ENCODE results near the gene TBRG4.

The TBRG4 gene

DNA sequence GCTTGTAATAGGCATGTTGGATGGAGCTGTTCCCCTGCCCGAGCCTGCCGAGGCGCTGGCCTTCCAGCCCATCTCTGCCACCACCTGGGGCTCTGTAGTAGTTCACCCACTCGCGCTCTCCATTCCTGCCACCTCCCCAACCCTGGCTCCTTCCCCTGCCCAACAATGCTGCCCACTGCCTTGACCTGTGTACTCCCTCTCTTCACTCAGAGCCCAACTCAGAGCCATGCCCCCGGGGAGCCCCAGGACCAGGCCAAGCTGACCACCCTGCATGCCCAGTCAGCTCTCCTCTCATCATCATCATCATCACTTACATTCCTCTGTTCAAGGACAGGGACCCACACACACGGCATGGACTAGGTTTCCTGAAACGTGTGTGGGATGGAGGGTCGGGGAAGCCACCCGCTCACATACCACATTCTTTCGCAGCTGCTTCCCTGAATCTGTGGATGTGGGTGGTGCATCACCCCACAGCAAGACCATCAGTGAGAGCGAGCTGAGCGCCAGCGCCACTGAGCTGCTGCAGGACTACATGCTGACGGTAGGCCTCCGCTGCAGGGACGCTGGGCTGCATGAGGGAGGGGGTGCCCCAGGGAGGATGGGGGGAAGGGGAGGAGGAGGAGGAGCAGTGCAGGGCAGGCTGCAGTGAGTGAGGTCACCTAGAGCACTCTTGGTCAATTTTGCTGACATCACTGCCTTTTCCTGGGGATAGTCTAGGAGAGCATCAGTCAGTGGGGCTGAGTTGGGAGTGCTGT, 38.3 kb downstream of the TBRG4 start:
- FAIRE-seq: no peak

DNA sequence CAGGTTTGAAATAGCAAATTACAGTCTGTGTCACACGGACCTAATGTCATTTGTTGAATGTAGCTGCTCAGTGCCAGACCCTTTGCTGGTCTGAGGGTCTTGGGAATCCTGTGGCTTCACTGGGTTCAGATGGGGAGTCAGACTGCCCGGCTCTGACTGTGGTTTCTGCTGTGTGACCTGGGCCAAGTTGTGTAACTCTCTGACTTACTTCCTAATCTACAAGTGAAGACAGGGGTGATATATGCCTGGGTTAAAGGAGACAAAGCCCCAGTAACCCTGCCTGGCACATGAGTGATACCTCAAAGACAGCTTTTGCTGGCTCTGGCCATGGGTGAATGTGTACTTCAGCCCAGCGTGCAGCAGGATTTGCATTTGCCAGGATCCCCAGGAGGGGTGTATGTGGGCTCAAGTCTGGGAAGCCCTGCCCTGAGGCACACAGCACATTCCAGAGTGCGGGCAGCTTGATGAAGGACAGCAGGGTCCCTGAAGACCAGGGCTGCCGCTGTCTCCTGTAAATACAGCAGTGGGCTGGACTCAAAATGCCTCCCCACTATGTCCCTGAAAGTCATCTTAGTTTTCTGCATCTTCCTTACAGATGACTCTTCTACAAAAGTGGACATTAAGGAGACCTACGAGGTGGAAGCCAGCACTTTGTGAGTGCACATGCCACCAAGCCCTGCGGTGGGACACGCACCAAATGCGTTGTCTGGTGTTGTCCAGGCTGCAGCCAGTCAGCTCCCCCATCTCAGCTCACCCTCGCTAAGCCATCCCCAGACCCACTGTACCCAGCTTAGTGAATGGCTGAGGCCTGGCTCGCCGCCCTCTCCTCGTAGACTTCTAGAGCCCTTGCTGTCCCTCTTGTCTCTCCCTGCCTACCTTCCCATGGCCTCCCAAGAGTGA, 39.1 kb downstream of the TBRG4 start:
- FAIRE-seq: no peak

DNA sequence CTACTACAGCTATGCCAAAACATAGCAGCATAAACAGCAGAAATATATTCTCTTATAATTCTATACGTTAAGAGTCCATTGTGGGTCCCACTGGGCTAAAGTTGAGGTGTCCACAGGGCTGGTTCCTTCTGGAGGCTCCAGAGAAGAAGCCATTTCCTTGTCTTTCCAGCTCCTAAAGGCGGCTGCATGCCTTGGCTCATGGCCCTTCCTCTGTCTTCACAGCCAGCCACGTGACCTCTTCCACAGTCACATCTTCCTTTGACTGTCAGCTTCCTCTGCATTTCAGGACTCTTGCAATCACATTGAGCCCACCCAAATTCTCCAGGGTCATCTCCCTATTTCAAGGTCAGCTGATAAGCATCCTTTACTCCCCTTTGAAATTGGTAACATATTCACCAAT, 40.0 kb downstream of the TBRG4 start:
- no peak for FAIRE-seq

DNA sequence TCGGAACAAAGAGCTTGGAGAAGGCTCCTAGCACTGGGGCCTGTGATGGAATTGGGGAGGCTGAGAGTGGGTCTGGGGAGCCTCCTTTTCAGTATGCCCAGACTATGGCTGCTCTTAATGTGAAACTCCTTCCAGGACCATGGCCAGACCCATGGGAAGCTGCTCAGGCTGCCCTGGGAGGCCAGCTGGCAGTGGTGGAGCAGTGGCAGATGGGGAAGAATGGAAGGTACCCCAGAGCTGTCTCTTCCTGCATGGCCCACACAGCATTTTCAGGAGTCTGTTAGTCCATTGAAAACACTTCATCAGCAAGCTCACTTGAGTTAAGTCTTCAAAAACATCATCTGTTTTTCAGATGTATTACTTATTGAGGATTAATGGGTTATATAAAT, 41.2 kb downstream of the TBRG4 start:
- no peak for FAIRE-seq

DNA sequence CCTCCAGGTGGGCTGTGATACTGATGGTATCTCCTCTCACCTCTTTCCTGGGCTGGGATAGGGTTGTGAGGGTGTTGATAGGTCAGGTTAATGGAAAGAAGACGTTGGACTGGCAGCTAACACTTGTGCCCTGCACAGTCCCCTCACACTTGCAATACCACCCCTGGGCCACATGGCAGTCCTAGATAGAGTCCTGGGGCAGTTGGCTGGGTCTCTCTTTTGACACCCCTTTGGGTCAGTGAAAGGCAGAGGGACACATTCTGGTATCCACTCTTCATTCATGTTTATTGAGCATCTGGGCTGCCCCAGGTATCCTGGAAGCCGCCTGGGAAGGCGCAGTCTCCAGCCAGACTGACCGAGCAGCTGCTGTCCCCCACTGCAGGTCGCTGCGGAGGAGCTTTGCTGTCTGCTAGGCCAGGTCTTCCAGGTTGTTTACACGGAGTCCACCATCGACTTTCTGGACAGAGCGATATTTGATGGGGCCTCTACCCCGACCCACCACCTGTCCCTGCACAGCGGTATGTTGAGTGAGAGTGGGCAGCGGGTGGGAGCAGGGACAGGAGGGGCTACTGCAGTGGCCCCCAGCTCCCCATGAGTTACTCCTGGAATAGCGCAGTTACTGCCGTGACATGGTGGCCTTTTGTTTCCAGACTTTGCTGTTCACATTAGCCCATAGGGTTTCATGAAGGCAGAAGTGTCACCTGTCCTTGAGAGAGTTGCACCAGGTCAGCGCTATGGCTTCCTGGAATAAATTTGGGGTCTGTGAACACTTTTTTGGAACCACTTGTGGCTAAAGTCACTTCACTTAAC, 41.8 kb downstream of the TBRG4 start:
- FAIRE-seq: no peak

DNA sequence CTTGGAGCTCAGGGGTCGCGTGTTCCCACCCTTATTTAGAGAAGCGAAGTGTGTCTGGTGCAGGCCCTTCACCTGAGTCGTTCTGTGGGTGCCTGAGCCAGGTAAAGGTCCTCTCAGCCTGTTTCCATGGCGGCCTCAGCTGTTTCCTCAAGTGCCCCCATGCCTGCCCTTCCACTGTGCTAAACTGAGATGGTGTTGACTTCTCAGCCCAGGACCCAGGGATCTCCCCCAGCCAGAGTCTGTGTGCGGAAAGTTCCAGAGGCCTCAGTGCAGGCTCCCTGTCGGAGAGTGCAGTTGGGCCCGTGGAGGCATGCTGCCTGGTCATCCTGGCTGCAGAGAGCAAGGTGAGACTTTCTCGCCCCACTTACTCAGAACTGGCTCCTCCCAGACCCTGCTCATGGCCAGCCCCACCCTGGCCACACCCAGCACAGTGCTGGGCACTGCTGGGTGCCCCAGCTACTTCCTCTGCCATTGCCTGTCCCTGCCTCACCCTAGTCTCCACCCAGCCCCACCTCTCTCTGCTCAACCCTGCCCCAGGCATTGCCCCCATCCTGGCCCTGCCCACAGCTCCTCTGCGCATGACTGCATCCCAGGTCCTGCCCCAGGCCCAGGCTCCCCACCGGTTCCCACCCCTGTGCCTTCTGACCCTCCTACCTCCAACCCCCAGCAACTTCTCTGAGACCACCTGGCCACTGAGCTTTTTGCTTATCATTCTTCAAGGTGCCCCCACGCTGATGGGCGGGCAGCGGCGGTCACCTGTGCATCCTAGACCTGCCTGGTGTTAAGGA, 43.1 kb downstream of the TBRG4 start:
- no peak for FAIRE-seq

DNA sequence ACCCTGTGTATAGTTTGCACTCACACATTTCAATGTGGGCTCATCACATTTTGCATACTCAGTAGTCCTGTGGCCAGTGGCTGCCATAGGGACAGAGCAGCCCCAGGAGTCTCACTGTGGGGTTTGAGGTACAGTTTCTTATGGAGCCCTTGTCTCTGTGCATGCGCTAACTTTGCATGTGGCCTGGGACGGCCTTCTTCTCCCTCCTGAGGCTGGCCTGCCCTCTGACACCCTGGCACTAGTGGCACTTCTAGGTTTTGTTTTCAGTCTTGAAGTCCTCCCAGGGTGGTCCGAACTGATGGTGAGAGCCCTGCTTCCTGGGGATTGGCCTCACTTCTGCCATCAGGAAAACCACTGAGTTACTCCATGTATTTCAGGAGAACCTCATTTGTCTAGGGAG, 43.9 kb downstream of the TBRG4 start:
- FAIRE-seq: no peak

DNA sequence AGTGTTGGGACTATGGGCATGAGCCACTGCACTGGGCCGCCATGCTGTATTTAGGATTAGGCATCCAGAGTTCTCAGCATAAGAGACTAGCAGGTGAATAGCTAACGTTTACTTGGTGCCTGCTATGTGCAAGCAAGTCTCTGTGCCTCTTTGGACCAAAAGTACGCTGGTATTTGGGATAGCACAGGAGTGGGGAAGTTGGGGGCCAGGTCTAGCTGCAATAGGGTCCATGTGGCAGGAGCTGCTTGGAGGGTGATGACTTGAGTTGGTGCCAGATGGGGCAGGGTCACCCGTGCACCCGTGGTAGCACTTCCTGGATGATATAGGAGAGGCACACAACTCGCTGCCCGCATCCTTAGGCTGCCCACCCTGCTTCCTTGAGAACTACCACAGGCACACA, 45.1 kb downstream of the TBRG4 start:
- no peak for FAIRE-seq

DNA sequence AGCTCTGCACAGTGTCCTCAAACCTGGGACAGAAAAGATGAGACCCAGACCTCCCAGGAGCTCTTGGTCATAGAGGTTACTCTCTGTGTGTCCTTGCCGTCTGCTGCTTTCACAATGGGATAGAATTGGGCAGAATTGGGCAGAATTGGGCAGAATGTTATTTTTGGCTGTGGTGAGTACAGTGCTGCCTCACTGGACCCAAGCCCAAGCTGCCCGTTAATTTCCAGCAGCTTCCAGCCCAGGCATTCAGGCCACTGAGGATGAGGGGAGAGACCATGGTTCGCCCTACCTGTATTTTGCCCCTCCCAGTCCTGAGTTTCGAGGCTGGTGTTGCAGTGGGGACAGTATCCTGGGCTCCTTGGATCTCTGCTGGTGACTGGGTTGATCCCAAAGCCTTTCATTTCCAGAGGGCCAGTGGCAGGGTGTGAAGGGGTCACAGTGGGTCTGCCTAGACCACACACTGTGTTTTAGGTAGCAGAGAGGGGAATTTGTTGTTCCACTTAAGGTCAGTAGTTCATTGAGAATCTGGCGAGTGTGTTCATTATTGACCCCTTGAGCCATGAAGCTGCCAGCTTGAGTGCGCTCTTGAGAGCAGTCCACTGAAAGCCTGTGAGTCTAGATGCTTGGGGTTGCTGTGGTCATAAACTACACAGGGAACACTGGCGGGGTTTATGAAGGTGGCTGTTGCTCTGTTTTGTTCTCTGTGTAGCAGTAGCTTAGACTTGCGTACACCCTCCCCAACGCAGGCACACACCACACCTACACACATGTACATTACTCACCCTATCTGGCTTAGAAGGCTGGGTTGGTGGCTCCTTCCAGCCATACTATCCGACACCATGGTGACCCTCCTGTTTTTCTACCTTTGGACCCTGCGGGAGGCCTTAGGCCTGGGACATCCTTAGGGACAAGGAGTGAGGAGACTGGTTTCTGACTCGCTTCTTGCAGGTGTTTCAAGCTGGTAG, 46.2 kb downstream of the TBRG4 start:
- no peak for FAIRE-seq

DNA sequence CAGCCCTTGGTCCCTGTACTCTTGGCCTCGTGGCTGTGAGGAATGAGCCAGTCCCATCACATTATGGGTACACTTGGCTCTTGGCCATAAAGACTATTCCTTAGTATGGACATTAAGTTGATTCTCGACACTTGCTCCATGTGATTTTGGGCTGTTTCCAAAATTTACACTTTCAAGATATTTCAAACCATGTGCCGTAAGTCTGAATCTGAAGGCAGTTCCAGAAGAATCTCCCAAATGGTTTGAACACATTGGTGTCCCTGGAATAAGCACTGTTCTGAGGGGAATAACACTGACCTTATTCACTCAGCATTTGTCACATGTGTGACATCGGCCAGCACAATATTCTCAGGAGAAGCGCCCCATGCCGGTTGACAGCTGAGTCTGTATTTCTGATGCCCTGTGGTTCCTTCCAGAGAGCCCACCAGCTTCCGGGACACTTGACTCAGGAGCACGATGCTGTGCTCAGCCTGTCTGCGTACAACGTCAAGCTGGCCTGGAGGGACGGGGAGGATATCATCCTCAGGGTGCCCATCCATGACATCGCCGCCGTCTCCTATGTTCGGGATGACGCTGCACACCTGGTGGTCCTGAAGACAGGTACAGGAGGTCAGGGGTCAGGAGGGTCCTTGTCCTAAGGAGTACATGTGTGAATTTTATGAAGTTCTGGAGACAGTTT, 47.3 kb downstream of the TBRG4 start:
- no peak for FAIRE-seq

DNA sequence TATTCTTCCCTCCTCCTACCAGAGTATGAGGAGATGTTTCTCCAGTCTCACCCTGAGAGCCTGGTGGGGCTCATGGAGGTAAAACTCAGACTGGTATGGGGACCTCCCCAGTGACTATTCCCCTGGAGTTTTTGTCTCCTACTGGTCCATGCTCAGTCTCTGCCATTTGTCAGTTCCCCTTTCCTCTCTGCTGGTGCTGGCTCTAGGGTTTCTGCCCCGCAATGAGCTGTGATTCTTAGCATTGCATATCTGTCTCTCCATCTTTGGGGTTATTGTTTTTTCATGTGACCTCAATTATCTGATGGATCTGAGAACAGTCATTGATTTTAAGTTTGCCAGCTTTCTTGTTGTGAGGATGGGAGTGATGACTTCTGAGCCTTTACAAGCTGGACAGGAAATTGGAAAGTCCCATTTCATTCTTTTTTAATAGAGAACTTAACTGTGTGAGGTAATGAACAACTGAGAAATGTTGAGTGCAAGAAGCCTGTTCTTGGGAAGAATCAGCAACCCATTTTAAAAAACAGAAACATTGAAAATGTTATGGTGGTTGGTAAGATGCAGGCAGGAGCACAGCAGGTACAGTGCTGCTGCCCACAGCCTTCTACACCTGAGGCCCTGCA, 49.6 kb downstream of the TBRG4 start:
- no peak for FAIRE-seq

DNA sequence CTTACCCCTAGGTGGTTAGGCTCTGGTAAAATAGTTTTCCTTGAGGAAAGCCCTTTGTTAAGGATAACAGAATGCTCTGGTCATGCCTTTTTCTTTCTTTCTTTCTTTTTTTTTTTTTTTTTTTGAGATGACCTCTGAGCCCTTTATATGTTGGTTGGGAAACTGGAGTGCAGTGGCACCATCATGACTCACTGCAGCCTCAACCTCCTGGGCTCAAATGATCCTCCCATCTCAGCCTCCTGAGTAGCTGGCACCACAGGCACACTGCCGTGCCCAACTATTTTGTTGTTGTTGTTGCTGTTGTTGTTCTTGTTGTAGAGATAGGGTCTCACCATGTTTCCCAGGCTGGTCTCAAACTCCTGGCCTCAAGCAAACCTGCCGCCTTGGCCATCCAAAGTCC, 50.1 kb downstream of the TBRG4 start:
- no peak for FAIRE-seq

DNA sequence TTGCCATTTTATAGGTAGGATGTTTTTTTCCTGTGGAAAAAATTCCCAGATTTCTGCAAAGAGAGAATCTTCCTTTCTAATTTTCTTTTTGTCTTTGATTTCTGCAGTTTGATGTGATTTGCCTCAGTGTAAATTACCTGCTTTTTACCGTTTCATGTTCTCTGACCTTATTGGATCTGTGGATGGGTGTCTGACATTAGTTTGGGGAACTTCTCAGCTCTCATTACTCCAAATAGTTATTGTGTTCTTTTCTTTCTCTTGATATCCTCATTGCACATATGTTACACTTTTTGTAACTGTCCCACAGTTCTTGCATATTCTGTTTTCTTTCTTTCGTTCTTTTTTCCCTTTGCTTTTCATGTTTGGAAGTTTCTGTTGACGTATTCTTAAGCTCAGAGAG, 51.2 kb downstream of the TBRG4 start:
- FAIRE-seq: no peak

DNA sequence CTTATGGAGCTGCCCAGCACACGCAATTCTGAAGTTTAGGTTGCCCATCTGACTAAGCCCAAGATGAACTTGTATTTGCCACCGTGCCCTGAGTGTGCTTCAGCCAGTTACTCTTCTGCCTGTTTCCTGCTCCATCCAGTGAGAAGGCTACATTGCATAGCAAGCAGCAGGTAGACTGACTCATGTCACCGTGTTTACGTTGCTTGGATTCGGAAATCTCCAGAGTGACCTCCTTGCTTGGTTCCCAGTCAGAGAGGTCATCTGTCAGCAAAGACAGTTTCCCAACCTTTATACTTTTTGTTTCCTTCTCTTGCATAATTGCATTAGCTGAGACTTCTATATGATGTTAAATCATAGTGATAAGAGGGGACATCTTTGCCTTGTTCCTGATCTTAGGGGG, 53.6 kb downstream of the TBRG4 start:
- no peak for FAIRE-seq

DNA sequence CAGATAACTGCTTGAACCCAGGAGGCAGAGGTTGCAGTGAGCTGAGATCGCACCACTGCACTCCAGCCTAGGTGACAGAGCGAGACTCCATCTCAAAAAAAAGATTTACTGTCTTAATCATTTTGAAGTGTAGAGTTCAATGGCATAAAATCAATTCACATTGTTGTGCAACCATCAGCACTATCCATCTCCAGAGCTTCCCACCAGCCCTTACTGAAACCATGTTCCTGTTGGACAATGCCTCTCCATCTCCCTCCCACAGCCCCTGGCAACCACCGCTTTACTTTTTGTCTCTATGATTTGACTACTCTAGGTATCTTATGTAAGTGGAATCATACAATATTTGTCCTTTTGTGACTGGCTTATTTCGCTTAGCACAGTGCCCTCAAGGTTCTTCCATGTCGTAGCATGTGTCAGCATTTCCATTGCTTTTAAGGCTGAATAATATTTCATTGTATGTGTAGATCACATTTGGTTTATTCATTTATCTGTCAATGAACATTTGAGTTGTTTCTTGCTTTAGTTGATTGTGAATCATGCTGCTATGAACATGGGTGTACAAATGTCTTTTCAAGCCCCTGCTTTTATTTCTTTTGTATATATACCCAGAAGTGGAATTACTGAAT, 55.8 kb downstream of the TBRG4 start:
- no peak for FAIRE-seq

DNA sequence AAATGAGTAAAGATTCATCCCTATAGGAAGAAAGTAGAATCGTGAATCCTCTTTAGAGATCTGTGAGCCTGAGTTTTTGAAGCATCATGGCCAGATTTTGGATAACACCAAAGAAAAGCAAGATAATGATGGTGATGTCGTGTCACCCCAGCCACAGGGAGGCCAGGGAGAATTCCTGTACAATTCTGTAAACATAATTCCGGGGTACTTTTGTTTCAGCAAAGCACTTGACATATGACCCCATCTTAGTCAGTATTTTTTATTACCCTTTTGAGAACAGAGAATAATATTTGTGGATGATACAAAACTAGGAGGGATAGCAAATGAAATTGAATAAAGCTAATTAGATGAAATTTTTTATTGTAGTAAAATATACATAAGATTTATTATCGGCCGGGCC, 56.5 kb downstream of the TBRG4 start:
- no peak for FAIRE-seq

DNA sequence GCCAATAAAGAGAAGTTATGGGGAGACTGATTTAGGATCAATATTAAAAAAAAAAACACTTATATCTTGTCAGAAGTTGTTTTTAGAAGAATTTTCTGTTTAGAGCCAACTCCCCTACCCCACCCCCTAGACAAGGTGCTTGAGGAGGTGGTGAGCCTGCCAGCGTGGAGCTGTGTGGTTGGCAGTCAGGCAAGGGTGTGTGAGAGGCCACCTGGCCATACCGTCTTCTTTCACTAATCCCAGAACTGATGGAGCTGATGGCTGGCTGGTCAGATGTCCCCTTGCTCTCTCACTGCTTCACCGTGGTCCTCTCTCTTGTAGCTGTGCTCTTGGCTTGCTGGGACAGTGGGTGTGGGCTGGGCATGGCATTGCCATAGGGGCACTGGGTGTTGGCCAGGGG, 57.1 kb downstream of the TBRG4 start:
- no peak for FAIRE-seq

DNA sequence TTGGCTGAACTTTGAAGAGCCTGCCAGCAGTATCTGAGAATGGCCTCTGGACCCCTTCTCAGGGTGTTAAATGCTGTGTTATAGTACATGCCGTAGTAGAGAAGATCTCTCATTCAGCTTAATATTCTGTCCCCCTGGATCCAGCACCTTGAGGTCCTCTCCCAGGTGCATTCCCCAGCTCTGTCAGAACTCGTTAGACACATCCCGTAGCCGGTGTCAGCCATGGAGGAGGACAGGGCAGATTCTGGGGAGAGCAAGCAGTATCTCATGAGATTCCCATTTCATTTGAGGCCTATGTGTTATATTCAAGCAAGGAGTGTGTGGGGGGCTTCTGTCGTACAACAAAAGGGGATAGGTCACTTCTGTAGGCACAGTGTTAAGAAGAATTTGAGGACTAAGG, 57.6 kb downstream of the TBRG4 start:
- no peak for FAIRE-seq

DNA sequence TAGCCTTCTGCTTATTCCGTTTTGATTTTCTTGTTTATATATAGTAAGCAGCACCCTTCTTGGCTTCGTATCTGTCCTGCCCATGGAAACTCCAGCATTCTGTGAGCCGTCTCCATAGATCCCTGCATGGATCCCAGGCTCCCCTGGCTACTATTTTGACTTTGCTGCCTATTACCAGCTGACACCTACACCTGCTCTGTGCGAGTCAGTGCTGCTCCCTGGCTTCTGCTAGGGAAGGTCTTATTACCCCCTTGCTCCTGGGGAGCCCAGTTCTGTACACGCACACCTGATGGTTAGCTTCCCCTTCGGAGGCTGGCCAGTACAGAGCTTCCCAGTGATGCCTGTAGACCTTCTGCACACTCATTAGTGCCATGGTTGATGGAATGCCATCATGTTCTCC, 58.1 kb downstream of the TBRG4 start:
- FAIRE-seq: no peak

DNA sequence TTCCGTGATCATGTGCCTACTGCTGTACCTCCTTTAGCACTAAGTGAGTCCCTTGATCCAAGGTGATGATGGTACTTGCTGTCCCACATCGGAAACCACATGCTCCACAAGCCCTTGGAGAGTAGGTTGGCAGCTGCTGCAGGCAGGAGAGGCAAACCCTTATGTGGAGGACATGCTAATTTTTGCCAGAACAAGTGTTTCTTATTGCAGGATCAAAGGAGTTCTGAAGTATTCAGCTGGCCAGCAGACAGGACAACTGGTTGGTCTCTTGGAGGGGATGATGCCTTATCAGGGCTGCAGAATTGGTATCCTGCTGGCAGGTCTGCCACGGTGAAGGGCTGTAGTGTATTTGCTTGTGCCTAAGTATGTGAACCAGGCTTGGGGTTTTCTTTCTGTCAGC, 59.5 kb downstream of the TBRG4 start:
- no peak for FAIRE-seq

Data from islet of Langerhans (tissue), 1 donor.